HEK293 (cell line): ENCODE measurements around the gene UBE2M.

Experiments
- BCL11B ChIP-seq: fragments of 450-650 bp; formaldehyde crosslinking; IDR thresholded peaks from 2 replicates; pipeline ENCODE4 v1.5.1; 2016; ENCODE audit warnings: low read depth, missing biosample characterization, missing genetic modification characterization
- BCL6B ChIP-seq: fragments of 450-650 bp; formaldehyde crosslinking; IDR thresholded peaks from 2 replicates; pipeline ENCODE4 v1.5.1; 2017; ENCODE audit warnings: missing biosample characterization, missing genetic modification characterization
- GLIS2 ChIP-seq: fragments of 450-650 bp; formaldehyde crosslinking; IDR thresholded peaks from 2 replicates; pipeline ENCODE4 v1.5.1; 2016; ENCODE audit warnings: missing biosample characterization, missing genetic modification characterization
- KLF8 ChIP-seq: fragments of 450-650 bp; formaldehyde crosslinking; IDR thresholded peaks from 2 replicates; pipeline ENCODE4 v1.5.1; 2016; ENCODE audit warnings: missing biosample characterization, missing genetic modification characterization
- ZBTB48 ChIP-seq: fragments of 450-650 bp; formaldehyde crosslinking; IDR thresholded peaks from 2 replicates; pipeline ENCODE4 v1.5.1; 2016; ENCODE audit warnings: missing biosample characterization, missing genetic modification characterization
- ZEB2 ChIP-seq: fragments of 450-650 bp; formaldehyde crosslinking; IDR thresholded peaks from 2 replicates; pipeline ENCODE4 v1.5.1; 2016; ENCODE audit warnings: missing biosample characterization, missing genetic modification characterization
- ZFHX2 ChIP-seq: fragments of 450-650 bp; formaldehyde crosslinking; conservative IDR thresholded peaks from 2 replicates; pipeline ENCODE4 v1.5.1; 2016; ENCODE audit warnings: missing biosample characterization, missing genetic modification characterization
- ZFP69B ChIP-seq: fragments of 450-650 bp; formaldehyde crosslinking; IDR thresholded peaks from 2 replicates; pipeline ENCODE4 v1.5.1; 2016; ENCODE audit warnings: missing biosample characterization, missing genetic modification characterization
- ZNF133 ChIP-seq: fragments of 450-650 bp; formaldehyde crosslinking; IDR thresholded peaks from 2 replicates; pipeline ENCODE4 v1.5.1; 2016; ENCODE audit warnings: missing biosample characterization, missing genetic modification characterization
- ZNF175 ChIP-seq: fragments of 450-650 bp; formaldehyde crosslinking; IDR thresholded peaks from 2 replicates; pipeline ENCODE4 v1.5.1; 2016; ENCODE audit warnings: missing biosample characterization, missing genetic modification characterization
- ZNF184 ChIP-seq: fragments of 450-650 bp; IDR thresholded peaks from 2 replicates; pipeline ENCODE4 v1.5.1; 2018; ENCODE audit warnings: missing biosample characterization, mild to moderate bottlenecking, missing genetic modification characterization
- ZNF223 ChIP-seq: fragments of 450-650 bp; formaldehyde crosslinking; IDR thresholded peaks from 2 replicates; pipeline ENCODE4 v1.5.1; 2016; ENCODE audit warnings: missing biosample characterization, missing genetic modification characterization
- ZNF26 ChIP-seq: fragments of 450-650 bp; formaldehyde crosslinking; IDR thresholded peaks from 2 replicates; pipeline ENCODE4 v1.5.1; 2016; ENCODE audit warnings: missing biosample characterization, missing genetic modification characterization
- ZNF266 ChIP-seq: fragments of 450-650 bp; formaldehyde crosslinking; IDR thresholded peaks from 2 replicates; pipeline ENCODE4 v1.5.1; 2016; ENCODE audit warnings: missing biosample characterization, missing genetic modification characterization, low read depth
- ZNF274 ChIP-seq, 2 experiments: fragments of 200-500 bp in 1 of 2; fragments of 450-650 bp in 1 of 2; sonication (Bioruptor generic) in 1 of 2; formaldehyde crosslinking in 1 of 2; IDR thresholded peaks; 2 replicates each; pipeline versions ENCODE4 v1.5.1 to v1.6.1; 2014 to 2016; ENCODE audit warnings: borderline replicate concordance in 1 of 2, inconsistent platforms in 1 of 2, low read length in 1 of 2, missing biosample characterization in 1 of 2, missing genetic modification characterization in 1 of 2
- ZNF292 ChIP-seq: fragments of 450-650 bp; formaldehyde crosslinking; IDR thresholded peaks from 2 replicates; pipeline ENCODE4 v1.5.1; 2016; ENCODE audit warnings: low read depth, missing biosample characterization, missing genetic modification characterization, borderline replicate concordance
- ZNF391 ChIP-seq: fragments of 450-650 bp; formaldehyde crosslinking; IDR thresholded peaks from 2 replicates; pipeline ENCODE4 v1.5.1; 2016; ENCODE audit warnings: low read depth, missing biosample characterization, missing genetic modification characterization, borderline replicate concordance
- ZNF394 ChIP-seq: fragments of 450-650 bp; formaldehyde crosslinking; IDR thresholded peaks from 2 replicates; pipeline ENCODE4 v1.5.1; 2016; ENCODE audit warnings: missing biosample characterization, missing genetic modification characterization, mild to moderate bottlenecking, moderate library complexity, borderline replicate concordance
- ZNF398 ChIP-seq: fragments of 450-650 bp; formaldehyde crosslinking; IDR thresholded peaks from 2 replicates; pipeline ENCODE4 v1.5.1; 2017; ENCODE audit warnings: missing biosample characterization, missing genetic modification characterization
- ZNF548 ChIP-seq: fragments of 450-650 bp; formaldehyde crosslinking; IDR thresholded peaks from 2 replicates; pipeline ENCODE4 v1.5.1; 2016; ENCODE audit warnings: missing biosample characterization, missing genetic modification characterization
- ZNF549 ChIP-seq: fragments of 450-650 bp; IDR thresholded peaks from 2 replicates; pipeline ENCODE4 v1.5.1; 2018; ENCODE audit warnings: missing biosample characterization, missing genetic modification characterization, mild to moderate bottlenecking, inconsistent platforms, moderate library complexity
- ZNF558 ChIP-seq: fragments of 450-650 bp; formaldehyde crosslinking; IDR thresholded peaks from 2 replicates; pipeline ENCODE4 v1.5.1; 2016; ENCODE audit warnings: missing biosample characterization, missing genetic modification characterization
- ZNF561 ChIP-seq: fragments of 450-650 bp; IDR thresholded peaks from 2 replicates; pipeline ENCODE4 v1.5.1; 2018; ENCODE audit warnings: missing biosample characterization, missing genetic modification characterization, borderline replicate concordance
- ZNF600 ChIP-seq: fragments of 450-650 bp; formaldehyde crosslinking; IDR thresholded peaks from 2 replicates; pipeline ENCODE4 v1.5.1; 2016; ENCODE audit warnings: missing biosample characterization, missing genetic modification characterization
- ZNF639 ChIP-seq: fragments of 450-650 bp; formaldehyde crosslinking; IDR thresholded peaks from 2 replicates; pipeline ENCODE4 v1.5.1; 2016; ENCODE audit warnings: missing biosample characterization, missing genetic modification characterization
- ZNF645 ChIP-seq: fragments of 450-650 bp; formaldehyde crosslinking; IDR thresholded peaks from 2 replicates; pipeline ENCODE4; 2016; ENCODE audit warnings: missing biosample characterization, missing genetic modification characterization
- ZNF768 ChIP-seq: fragments of 450-650 bp; formaldehyde crosslinking; IDR thresholded peaks from 2 replicates; pipeline ENCODE4 v1.5.1; 2018; ENCODE audit warnings: missing biosample characterization, mild to moderate bottlenecking, missing genetic modification characterization
- ZNF792 ChIP-seq: fragments of 450-650 bp; formaldehyde crosslinking; IDR thresholded peaks from 2 replicates; pipeline ENCODE4 v1.5.1; 2016; ENCODE audit warnings: missing biosample characterization, missing genetic modification characterization
- ZNF843 ChIP-seq: fragments of 450-650 bp; formaldehyde crosslinking; IDR thresholded peaks from 2 replicates; pipeline ENCODE4 v1.5.1; 2016; ENCODE audit warnings: missing biosample characterization, missing genetic modification characterization
- ZSCAN30 ChIP-seq: fragments of 450-650 bp; IDR thresholded peaks from 2 replicates; pipeline ENCODE4 v1.5.1; 2018; ENCODE audit warnings: missing biosample characterization, mild to moderate bottlenecking, missing genetic modification characterization, moderate library complexity
- ZXDB ChIP-seq: fragments of 450-650 bp; formaldehyde crosslinking; IDR thresholded peaks from 2 replicates; pipeline ENCODE4 v1.5.1; 2016; ENCODE audit warnings: missing biosample characterization, missing genetic modification characterization

The UBE2M gene

GRCh38 chr19:58559275-58560006 lies 1.0 kb upstream of the UBE2M start (continued):
- TF ChIP-seq ZNF398 (peak; percentile 80), ZNF26 (no peak), ZNF184 (tag by site-specific recombination) (no peak), ZNF274 (IDR thresholded peaks at IDR 0.05; ENCODE audit: low read length) (no peak), ZNF274 (tag by site-specific recombination; IDR thresholded peaks at IDR 0.05; ENCODE audit: borderline replicate concordance) (no peak), BCL11B (tag by site-specific recombination) (peak; percentile 51), ZFHX2 (tag by site-specific recombination) (peak; percentile 91), ZNF223 (no peak), ZNF600 (tag by site-specific recombination) (no peak), ZSCAN30 (0 out of 2 replicates have a peak, but pooled peaks have one; percentile 33), ZNF394 (tag by site-specific recombination) (no peak; the same call in 1 of the 2 replicates), ZNF639 (tag by site-specific recombination) (0 out of 2 replicates have a peak, but pooled peaks have one; percentile 69), ZNF175 (no peak), ZNF548 (no peak), ZNF558 (no peak), ZNF549 (tag by site-specific recombination) (no peak), ZNF133 (tag by site-specific recombination) (0 out of 2 replicates have a peak, but pooled peaks have one; percentile 16), ZNF391 (tag by site-specific recombination) (peak; percentile 66; the same call in 1 of the 2 replicates), ZNF561 (tag by site-specific recombination) (peak; percentile 87; the same call in 1 of the 2 replicates), BCL6B (tag by site-specific recombination) (no peak), KLF8 (tag by site-specific recombination) (0 out of 2 replicates have a peak, but pooled peaks have one; percentile 51), ZFP69B (tag by site-specific recombination) (peak; percentile 85), ZNF843 (tag by site-specific recombination) (peak; percentile 60; the same call in 1 of the 2 replicates), ZNF292 (no peak), ZNF266 (no peak), ZNF645 (0 out of 2 replicates have a peak, but pooled peaks have one; percentile 39), ZXDB (tag by site-specific recombination) (peak; percentile 89), ZEB2 (tag by site-specific recombination) (0 out of 2 replicates have a peak, but pooled peaks have one; percentile 61), ZNF792 (0 out of 2 replicates have a peak, but pooled peaks have one; percentile 57), ZBTB48 (tag by site-specific recombination) (no peak), ZNF768 (tag by site-specific recombination) (0 out of 2 replicates have a peak, but pooled peaks have one; percentile 37), GLIS2 (tag by site-specific recombination) (peak; percentile 79)
